ENCODE measurements around the gene HELQ. TPM values are rescaled to one million over a fixed set of nuclear protein-coding genes. Genes with fewer than 3 reads are reported as not detected.
"Not testable (repeated sequence)": the region's sequence is repeated elsewhere in the genome, so short reads cannot be mapped to it uniquely, and the experiment has no call there.

HELQ gene
- total RNA-seq, 1 experiment from 2014 or later: 14.5 TPM

GRCh38 chr4:83436680-83437079 lies 18.9 kb downstream of the HELQ start:
- DNase-seq (ENCODE audit: low read depth): no peak

- DNase-seq (ENCODE audit: low read depth): no peak
Measured at GRCh38 chr4:83431200-83431599, 24.4 kb downstream of the HELQ start.

GRCh38 chr4:83418211-83418610 lies 37.4 kb downstream of the HELQ start:
- no peak for DNase-seq (ENCODE audit: low read depth)

GRCh38 chr4:83417566-83417965 lies 38.1 kb downstream of the HELQ start:
- no peak for DNase-seq (ENCODE audit: low read depth)

GRCh38 chr4:83413676-83414075 lies 41.9 kb downstream of the HELQ start:
- DNase-seq (ENCODE audit: low read depth): peak; percentile 54

- no peak for DNase-seq (ENCODE audit: low read depth)
Measured at GRCh38 chr4:83408908-83409307, 46.7 kb downstream of the HELQ start.

- no peak for DNase-seq (ENCODE audit: low read depth)
Measured at GRCh38 chr4:83405844-83406816, 49.5 kb downstream of the HELQ start.

- DNase-seq (ENCODE audit: low read depth): not testable (repeated sequence)
Measured at GRCh38 chr4:83398158-83398557, 57.5 kb downstream of the HELQ start.

GRCh38 chr4:83393908-83394307 lies 61.7 kb downstream of the HELQ start:
- DNase-seq (ENCODE audit: low read depth): no peak

- no peak for DNase-seq (ENCODE audit: low read depth)
Measured at GRCh38 chr4:83392562-83392961, 63.1 kb downstream of the HELQ start.

- no peak for DNase-seq (ENCODE audit: low read depth)
Measured at GRCh38 chr4:83390944-83391343, 64.7 kb downstream of the HELQ start.

- no peak for DNase-seq (ENCODE audit: low read depth)
Measured at GRCh38 chr4:83389756-83390505, 65.7 kb downstream of the HELQ start.

- no peak for DNase-seq (ENCODE audit: low read depth)
Measured at GRCh38 chr4:83389037-83389720, 66.4 kb downstream of the HELQ start.

- no peak for DNase-seq (ENCODE audit: low read depth)
Measured at GRCh38 chr4:83388313-83388676, 67.3 kb downstream of the HELQ start.

- DNase-seq (ENCODE audit: low read depth): no peak
Measured at GRCh38 chr4:83387476-83388312, 67.9 kb downstream of the HELQ start.

GRCh38 chr4:83387012-83387411 lies 68.6 kb downstream of the HELQ start:
- DNase-seq (ENCODE audit: low read depth): no peak

GRCh38 chr4:83382850-83383249 lies 72.8 kb downstream of the HELQ start:
- DNase-seq (ENCODE audit: low read depth): no peak

- no peak for DNase-seq (ENCODE audit: low read depth)
Measured at GRCh38 chr4:83381173-83381572, 74.5 kb downstream of the HELQ start.

- DNase-seq (ENCODE audit: low read depth): peak; percentile 36
Measured at GRCh38 chr4:83378419-83378818, 77.2 kb downstream of the HELQ start.

- DNase-seq (ENCODE audit: low read depth): no peak
Measured at GRCh38 chr4:83372931-83373330, 82.7 kb downstream of the HELQ start.

- no peak for DNase-seq (ENCODE audit: low read depth)
Measured at GRCh38 chr4:83371936-83372335, 83.7 kb downstream of the HELQ start.
